MM.1S (cell line): Measurements from ENCODE around the gene SPOCK1.

Source experiments
- DNase-seq: peaks from one replicate; pipeline ENCODE4 v3.0.0-alpha.2; 2015
- H2AFZ ChIP-seq: fragments of 300-600 bp; sonication (generic); 2 replicates; pipeline ENCODE4 v1.6.0; 2016; ENCODE audit warnings: antibody characterized with exemption, low read length
- H3F3A ChIP-seq: fragments of 300-600 bp; sonication (generic); 2 replicates; pipeline ENCODE4 v1.6.1; 2016; ENCODE audit warnings: mild to moderate bottlenecking, antibody characterized with exemption, low read length, moderate library complexity, mixed read lengths; ENCODE audit not compliant: insufficient read depth
- H3K27ac ChIP-seq: fragments of 300-600 bp; sonication (generic); 2 replicates; pipeline ENCODE4 v1.5.1; 2016; ENCODE audit warnings: mild to moderate bottlenecking, low read length
- H3K27me3 ChIP-seq: fragments of 300-600 bp; sonication (generic); replicated peaks from 2 replicates; pipeline ENCODE4 v1.6.0; 2016; ENCODE audit warnings: low read length; ENCODE audit not compliant: insufficient read depth
- H3K36me3 ChIP-seq: fragments of 300-600 bp; sonication (generic); replicated peaks from 2 replicates; pipeline ENCODE4 v1.6.1; 2016; ENCODE audit warnings: mild to moderate bottlenecking, low read length, mixed read lengths; ENCODE audit not compliant: insufficient read depth
- H3K4me1 ChIP-seq: fragments of 300-600 bp; sonication (generic); 2 replicates; pipeline ENCODE4 v1.6.1; 2016; ENCODE audit warnings: low read length, mixed read lengths
- H3K4me2 ChIP-seq: fragments of 300-600 bp; sonication (generic); 2 replicates; pipeline ENCODE4 v1.6.0; 2016; ENCODE audit warnings: low read depth, low read length
- H3K4me3 ChIP-seq: fragments of 300-600 bp; sonication (generic); 2 replicates; pipeline ENCODE4 v1.5.1; 2016; ENCODE audit warnings: low read length, mixed read lengths
- H3K79me2 ChIP-seq: fragments of 300-600 bp; sonication (generic); 2 replicates; pipeline ENCODE4 v1.6.1; 2016; ENCODE audit warnings: mixed run types, low read length, mixed read lengths
- H3K9ac ChIP-seq: fragments of 300-600 bp; sonication (generic); 2 replicates; pipeline ENCODE4 v1.6.1; 2016; ENCODE audit warnings: low read length, mixed read lengths
- H3K9me2 ChIP-seq: fragments of 300-600 bp; sonication (generic); replicated peaks from 2 replicates; pipeline ENCODE4 v1.6.1; 2016; ENCODE audit warnings: mild to moderate bottlenecking, low read length, mixed read lengths; ENCODE audit not compliant: insufficient read depth
- H3K9me3 ChIP-seq: fragments of 300-600 bp; sonication (generic); replicated peaks from 2 replicates; pipeline ENCODE4 v1.6.1; 2016; ENCODE audit warnings: mild to moderate bottlenecking, low read length, mixed read lengths; ENCODE audit not compliant: insufficient read depth
- H4K20me1 ChIP-seq: fragments of 300-600 bp; sonication (generic); 2 replicates; pipeline ENCODE4 v1.6.1; 2016; ENCODE audit warnings: mild to moderate bottlenecking, low read length, moderate library complexity, mixed read lengths; ENCODE audit not compliant: insufficient read depth
- EZH2 ChIP-seq: fragments of 300-600 bp; sonication (generic); optimal IDR thresholded peaks from 2 replicates; pipeline ENCODE3; 2017; ENCODE audit warnings: low read depth, mild to moderate bottlenecking, antibody characterized with exemption, low read length, mixed read lengths
- EZH2phosphoT487 ChIP-seq: fragments of 300-600 bp; sonication (generic); IDR thresholded peaks from 2 replicates; pipeline ENCODE4 v1.6.1; 2018; ENCODE audit warnings: antibody characterized with exemption, low read length
- TF ChIP-seq, protein P1 (sequence below): fragments of 300-600 bp; sonication (generic); IDR thresholded peaks from 2 replicates; pipeline ENCODE4 v1.5.1; 2016; ENCODE audit warnings: antibody characterized with exemption, low read length, mixed read lengths

Gene SPOCK1

GRCh38 chr5:137348759-137349158 is 150.4 kb downstream of the SPOCK1 start:
- H2AFZ ChIP-seq, result no peak overlapping the region
- no peaks in the 10 kb centered on the region for H3K27me3 ChIP-seq
- no peaks in the 10 kb centered on the region for H3K9me3 ChIP-seq
- no peak overlapping the region for H3K4me2 ChIP-seq
- DNase-seq, result no peak
- no peaks in the 10 kb centered on the region for H3F3A ChIP-seq
- no peaks in the 10 kb centered on the region for H3K9me2 ChIP-seq
- no peaks in the 10 kb centered on the region for H3K36me3 ChIP-seq
- no peaks in the 10 kb centered on the region for H3K4me1 ChIP-seq
- H3K27ac ChIP-seq, result no peak overlapping the region
- no peak overlapping the region for H3K4me3 ChIP-seq
- H3K9ac ChIP-seq, result no peak overlapping the region
- no peaks in the 10 kb centered on the region for H4K20me1 ChIP-seq
- H3K79me2 ChIP-seq, result no peaks in the 10 kb centered on the region
- TF ChIP-seq, protein P1, sequence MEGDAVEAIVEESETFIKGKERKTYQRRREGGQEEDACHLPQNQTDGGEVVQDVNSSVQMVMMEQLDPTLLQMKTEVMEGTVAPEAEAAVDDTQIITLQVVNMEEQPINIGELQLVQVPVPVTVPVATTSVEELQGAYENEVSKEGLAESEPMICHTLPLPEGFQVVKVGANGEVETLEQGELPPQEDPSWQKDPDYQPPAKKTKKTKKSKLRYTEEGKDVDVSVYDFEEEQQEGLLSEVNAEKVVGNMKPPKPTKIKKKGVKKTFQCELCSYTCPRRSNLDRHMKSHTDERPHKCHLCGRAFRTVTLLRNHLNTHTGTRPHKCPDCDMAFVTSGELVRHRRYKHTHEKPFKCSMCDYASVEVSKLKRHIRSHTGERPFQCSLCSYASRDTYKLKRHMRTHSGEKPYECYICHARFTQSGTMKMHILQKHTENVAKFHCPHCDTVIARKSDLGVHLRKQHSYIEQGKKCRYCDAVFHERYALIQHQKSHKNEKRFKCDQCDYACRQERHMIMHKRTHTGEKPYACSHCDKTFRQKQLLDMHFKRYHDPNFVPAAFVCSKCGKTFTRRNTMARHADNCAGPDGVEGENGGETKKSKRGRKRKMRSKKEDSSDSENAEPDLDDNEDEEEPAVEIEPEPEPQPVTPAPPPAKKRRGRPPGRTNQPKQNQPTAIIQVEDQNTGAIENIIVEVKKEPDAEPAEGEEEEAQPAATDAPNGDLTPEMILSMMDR, result no peak
- TF ChIP-seq EZH2phosphoT487 (no peak), EZH2 (no peak)

- Histone ChIP-seq H3K79me2 (no peaks in the 10 kb centered on the region), H3K27ac (no peak overlapping the region), H3K9me2 (no peaks in the 10 kb centered on the region), H3K4me1 (no peaks in the 10 kb centered on the region), H3F3A (no peaks in the 10 kb centered on the region), H4K20me1 (no peaks in the 10 kb centered on the region), H3K9ac (no peak overlapping the region), H3K4me3 (no peak overlapping the region), H3K27me3 (no peaks in the 10 kb centered on the region), H2AFZ (no peak overlapping the region), H3K36me3 (no peaks in the 10 kb centered on the region), H3K4me2 (no peak overlapping the region), H3K9me3 (no peaks in the 10 kb centered on the region)
- TF ChIP-seq, protein P1, result no peak
- no peak for TF ChIP-seq EZH2
- no peak for TF ChIP-seq EZH2phosphoT487
- DNase-seq, result no peak
Observed at GRCh38 chr5:137347865-137348264, 151.3 kb downstream of the SPOCK1 start.

DNA sequence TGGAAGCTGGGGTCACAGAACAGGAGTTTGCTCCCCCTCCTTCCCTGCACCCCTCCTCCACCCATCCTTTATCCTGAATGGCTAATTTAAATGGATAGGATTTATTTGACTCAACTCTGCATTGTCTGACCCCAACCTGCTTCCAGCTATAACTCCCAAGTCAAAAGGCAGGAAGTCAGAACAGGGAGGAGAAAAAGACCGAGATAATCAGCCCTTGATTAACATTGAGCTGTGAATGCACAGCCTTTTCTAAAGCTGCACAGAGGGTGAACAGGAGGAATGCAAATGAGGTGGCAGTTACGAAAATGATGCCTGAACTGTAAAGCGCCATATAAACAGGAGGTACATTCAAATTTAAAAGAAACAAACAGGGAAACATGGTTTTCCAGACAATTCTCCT is 152.8 kb downstream of the SPOCK1 start:
- TF ChIP-seq EZH2phosphoT487, result no peak
- no peak for TF ChIP-seq EZH2
- TF ChIP-seq, protein P1, result no peak
- H3K27me3 ChIP-seq, result no peaks in the 10 kb centered on the region
- H3K36me3 ChIP-seq, result no peaks in the 10 kb centered on the region
- no peaks in the 10 kb centered on the region for H3K9me2 ChIP-seq
- DNase-seq, result no peak
- no peaks in the 10 kb centered on the region for H3F3A ChIP-seq
- no peaks in the 10 kb centered on the region for H4K20me1 ChIP-seq
- no peak overlapping the region for H3K4me3 ChIP-seq
- H3K79me2 ChIP-seq, result no peaks in the 10 kb centered on the region
- no peaks in the 10 kb centered on the region for H3K4me1 ChIP-seq
- H3K27ac ChIP-seq, result no peak overlapping the region
- H3K9ac ChIP-seq, result no peak overlapping the region
- H3K9me3 ChIP-seq, result no peaks in the 10 kb centered on the region
- H2AFZ ChIP-seq, result no peak overlapping the region
- no peak overlapping the region for H3K4me2 ChIP-seq

GRCh38 chr5:137345396-137345795 is 153.7 kb downstream of the SPOCK1 start:
- H3K9ac ChIP-seq, result no peak overlapping the region
- H3K9me2 ChIP-seq, result no peaks in the 10 kb centered on the region
- no peak overlapping the region for H3K27ac ChIP-seq
- no peaks in the 10 kb centered on the region for H4K20me1 ChIP-seq
- TF ChIP-seq, protein P1, result no peak
- TF ChIP-seq EZH2phosphoT487, result no peak
- TF ChIP-seq EZH2, result no peak
- H3K79me2 ChIP-seq, result no peaks in the 10 kb centered on the region
- no peaks in the 10 kb centered on the region for H3K9me3 ChIP-seq
- DNase-seq, result no peak
- no peaks in the 10 kb centered on the region for H3F3A ChIP-seq
- no peaks in the 10 kb centered on the region for H3K27me3 ChIP-seq
- H3K4me1 ChIP-seq, result no peaks in the 10 kb centered on the region
- no peaks in the 10 kb centered on the region for H3K36me3 ChIP-seq
- no peak overlapping the region for H2AFZ ChIP-seq
- no peak overlapping the region for H3K4me3 ChIP-seq
- H3K4me2 ChIP-seq, result no peak overlapping the region
